Prostate gland (tissue), 2 donors: ENCODE measurements around the gene SUN5.

Experiments used
- POLR2A ChIP-seq: fragments of 450-650 bp; IDR thresholded peaks from one replicate; pipeline ENCODE4 v1.6.1; 2016; ENCODE audit warnings: antibody characterized with exemption, mild to moderate bottlenecking
- POLR2AphosphoS5 ChIP-seq: sonication (generic); formaldehyde crosslinking; IDR thresholded peaks from one replicate; pipeline ENCODE4 v1.6.1; 2017; ENCODE audit warnings: antibody characterized with exemption
- TF ChIP-seq, protein P1 (sequence below), 4 experiments: fragments of 200-600 bp in 2 of 4; fragments of 450-650 bp in 2 of 4; sonication (generic) in 2 of 4; IDR thresholded peaks; 1 replicate in 3 of 4; 2 replicates in 1 of 4; pipeline ENCODE4 v1.5.1; 2016 to 2019; ENCODE audit warnings: antibody characterized with exemption in 4 of 4, mild to moderate bottlenecking in 2 of 4, moderate library complexity in 2 of 4

DNA sequence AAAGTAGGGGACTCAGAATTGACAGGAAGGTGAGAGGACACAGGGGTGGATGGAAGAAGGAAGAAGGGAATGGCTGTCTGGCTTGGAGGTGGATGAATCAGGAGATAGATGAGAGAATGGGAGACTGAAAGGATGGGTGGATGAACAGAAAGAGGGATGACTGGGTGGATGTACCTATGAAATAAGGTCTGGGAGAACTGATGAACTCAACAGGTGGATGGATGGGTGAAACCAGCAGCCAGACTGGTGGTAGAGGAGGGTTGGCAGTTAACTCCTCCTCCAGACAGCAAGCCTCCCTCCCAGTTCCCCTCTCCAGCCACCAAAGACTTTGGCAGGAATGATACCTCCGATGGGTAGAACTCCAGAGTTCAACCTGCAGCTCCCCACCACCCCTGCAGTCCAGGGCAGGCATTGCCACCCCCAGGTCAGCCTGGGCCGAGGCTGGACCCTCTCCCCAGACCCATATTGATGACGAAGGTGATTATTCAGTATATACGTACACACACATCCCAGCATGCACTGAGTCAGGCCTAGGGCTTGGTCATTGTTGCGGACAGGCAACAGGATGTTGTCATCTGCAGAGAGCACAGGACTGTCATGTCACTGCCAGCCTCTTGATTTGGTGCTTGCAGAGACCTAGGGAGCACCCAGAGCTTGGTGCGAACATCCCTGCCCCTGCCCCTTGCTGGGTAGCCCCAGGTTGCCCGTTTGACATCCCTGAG is 2.0 kb downstream of the SUN5 start:
- TF ChIP-seq POLR2A (no peak), POLR2AphosphoS5 (no peak)
- TF ChIP-seq, protein P1, sequence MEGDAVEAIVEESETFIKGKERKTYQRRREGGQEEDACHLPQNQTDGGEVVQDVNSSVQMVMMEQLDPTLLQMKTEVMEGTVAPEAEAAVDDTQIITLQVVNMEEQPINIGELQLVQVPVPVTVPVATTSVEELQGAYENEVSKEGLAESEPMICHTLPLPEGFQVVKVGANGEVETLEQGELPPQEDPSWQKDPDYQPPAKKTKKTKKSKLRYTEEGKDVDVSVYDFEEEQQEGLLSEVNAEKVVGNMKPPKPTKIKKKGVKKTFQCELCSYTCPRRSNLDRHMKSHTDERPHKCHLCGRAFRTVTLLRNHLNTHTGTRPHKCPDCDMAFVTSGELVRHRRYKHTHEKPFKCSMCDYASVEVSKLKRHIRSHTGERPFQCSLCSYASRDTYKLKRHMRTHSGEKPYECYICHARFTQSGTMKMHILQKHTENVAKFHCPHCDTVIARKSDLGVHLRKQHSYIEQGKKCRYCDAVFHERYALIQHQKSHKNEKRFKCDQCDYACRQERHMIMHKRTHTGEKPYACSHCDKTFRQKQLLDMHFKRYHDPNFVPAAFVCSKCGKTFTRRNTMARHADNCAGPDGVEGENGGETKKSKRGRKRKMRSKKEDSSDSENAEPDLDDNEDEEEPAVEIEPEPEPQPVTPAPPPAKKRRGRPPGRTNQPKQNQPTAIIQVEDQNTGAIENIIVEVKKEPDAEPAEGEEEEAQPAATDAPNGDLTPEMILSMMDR (IDR thresholded peaks at IDR 0.05): no peak
